Measurements from ENCODE around the gene SMCO2.

The SMCO2 gene

GRCh38 chr12:27502021-27502435 lies 55.5 kb downstream of the SMCO2 start:
- DNase-seq: no peak

GRCh38 chr12:27504507-27504906 lies 58.0 kb downstream of the SMCO2 start:
- DNase-seq: peak; percentile 16

GRCh38 chr12:27505109-27505508 lies 58.6 kb downstream of the SMCO2 start:
- no peak for DNase-seq

- no peak for DNase-seq
These were observed 59.2 kb downstream of the SMCO2 start for GRCh38 chr12:27505761-27506160.

GRCh38 chr12:27506645-27507189 lies 60.2 kb downstream of the SMCO2 start:
- DNase-seq: no peak

GRCh38 chr12:27508736-27509431 lies 62.3 kb downstream of the SMCO2 start:
- DNase-seq: no peak

- DNase-seq: peak; percentile 49
These were observed 64.6 kb downstream of the SMCO2 start for GRCh38 chr12:27511031-27511722.

GRCh38 chr12:27511723-27512045 lies 65.1 kb downstream of the SMCO2 start:
- no peak for DNase-seq

GRCh38 chr12:27513155-27513824 lies 66.8 kb downstream of the SMCO2 start:
- no peak for DNase-seq

- DNase-seq: peak; percentile 96
These were observed 69.1 kb downstream of the SMCO2 start for GRCh38 chr12:27515671-27516070.

GRCh38 chr12:27516625-27517024 lies 70.1 kb downstream of the SMCO2 start:
- DNase-seq: no peak

- DNase-seq: peak; percentile 45
These were observed 71.0 kb downstream of the SMCO2 start for GRCh38 chr12:27517546-27517945.

- no peak for DNase-seq
These were observed 71.6 kb downstream of the SMCO2 start for GRCh38 chr12:27517961-27518665.

- peak; percentile 31 for DNase-seq
These were observed 74.5 kb downstream of the SMCO2 start for GRCh38 chr12:27521066-27521465.

GRCh38 chr12:27521981-27522380 lies 75.4 kb downstream of the SMCO2 start:
- no peak for DNase-seq

- DNase-seq: peak; percentile 71
These were observed 76.7 kb downstream of the SMCO2 start for GRCh38 chr12:27523305-27523641.

- DNase-seq: peak; percentile 97
These were observed 77.3 kb downstream of the SMCO2 start, which contains the start of gene PPFIBP1 for GRCh38 chr12:27523642-27524493. TSS of gene PPFIBP1 (plus strand) at chr12:27524206. CDS start at chr12:27633397, 109,191 bp downstream.

GRCh38 chr12:27524494-27524835 lies 77.9 kb downstream of the SMCO2 start:
- no peak for DNase-seq

GRCh38 chr12:27524839-27525753 lies 78.6 kb downstream of the SMCO2 start:
- peak; percentile 40 for DNase-seq

- no peak for DNase-seq
These were observed 81.0 kb downstream of the SMCO2 start for GRCh38 chr12:27527512-27527911.

- no peak for DNase-seq
These were observed 82.3 kb downstream of the SMCO2 start for GRCh38 chr12:27528788-27529187.

Data from kidney glomerular epithelial cell (primary cell).